H1 (cell line): ENCODE results near the gene RPL19. TPM values are rescaled to one million over a fixed set of nuclear protein-coding genes. Genes with fewer than 3 reads are reported as not detected.

ENCODE experiments used
- CTCF ChIA-PET: fragments of 300-600 bp; sonication (Branson Sonifier 250); formaldehyde crosslinking; loops from one replicate; lab custom pipeline; 2021; ENCODE audit not compliant: partially characterized antibody; lab: Charles Lee
- POLR2A ChIA-PET: fragments of 300-600 bp; sonication (Branson Sonifier 250); formaldehyde crosslinking; loops from one replicate; lab custom pipeline; 2021; ENCODE audit warnings: inconsistent platforms; ENCODE audit not compliant: partially characterized antibody; lab: Charles Lee
- DNase-seq, 2 experiments: peaks; one replicate each; pipeline versions ENCODE4 v3.0.0 to v3.0.0-alpha.2; 2010 to 2022; ENCODE audit warnings: low spot score in 2 of 2, low read depth in 1 of 2, mixed read lengths in 1 of 2
- FAIRE-seq: peaks from 2 replicates; lab custom pipeline; 2011; peaks lifted over from hg19 to GRCh38; lab: Jason Lieb, UNC
- H2AFZ ChIP-seq: 2 replicates; pipeline ENCODE4 v1.8.1; 2012; ENCODE audit warnings: low read length, inconsistent platforms
- H2AK5ac ChIP-seq: 2 replicates; pipeline ENCODE4 v1.6.1; 2013; ENCODE audit warnings: low read depth, low read length
- H2BK120ac ChIP-seq: replicated peaks from 2 replicates; pipeline ENCODE3; 2013; ENCODE audit warnings: low read depth, low read length, inconsistent platforms
- H2BK12ac ChIP-seq: 2 replicates; pipeline ENCODE4 v1.6.1; 2013; ENCODE audit warnings: low read depth, low read length
- H2BK15ac ChIP-seq: 2 replicates; pipeline ENCODE4 v1.6.1; 2013; ENCODE audit warnings: low read length
- H2BK20ac ChIP-seq: 2 replicates; pipeline ENCODE4 v1.6.1; 2013; ENCODE audit warnings: low read length
- H2BK5ac ChIP-seq: 2 replicates; pipeline ENCODE4 v1.6.1; 2013; ENCODE audit warnings: low read depth, low read length
- H3K14ac ChIP-seq: 2 replicates; pipeline ENCODE4 v1.6.1; 2013; ENCODE audit warnings: inconsistent platforms; ENCODE audit not compliant: insufficient read length
- H3K18ac ChIP-seq: 2 replicates; pipeline ENCODE4 v1.6.1; 2013; ENCODE audit warnings: low read length; ENCODE audit errors: extremely low read depth
- H3K23ac ChIP-seq: 2 replicates; pipeline ENCODE4 v1.6.1; 2013; ENCODE audit warnings: inconsistent platforms; ENCODE audit not compliant: insufficient read length
- H3K23me2 ChIP-seq: 2 replicates; pipeline ENCODE4 v1.6.1; 2013; ENCODE audit warnings: low read depth, low read length
- H3K27ac ChIP-seq: 2 replicates; pipeline ENCODE4 v1.6.1; 2011; ENCODE audit warnings: low read depth, low read length, inconsistent platforms
- H3K27me3 ChIP-seq, 4 experiments: replicated peaks in 1 of 4; 1 replicate in 1 of 4; 2 replicates in 3 of 4; pipeline versions ENCODE4 v1.6.1 to v1.8.1; 2011 to 2013; ENCODE audit warnings: low read length in 3 of 4, mild to moderate bottlenecking in 3 of 4, inconsistent platforms in 2 of 4, mixed read lengths in 2 of 4, moderate library complexity in 1 of 4; ENCODE audit not compliant: control insufficient read depth in 3 of 4, insufficient read depth in 3 of 4; ENCODE audit errors: extremely low read depth in 1 of 4
- H3K36me3 ChIP-seq, 4 experiments: 2 replicates each; pipeline versions ENCODE4 v1.6.1 to v1.8.1; 2011 to 2013; ENCODE audit warnings: mild to moderate bottlenecking in 4 of 4, low read length in 3 of 4, moderate library complexity in 2 of 4, control low read depth in 1 of 4, inconsistent platforms in 1 of 4; ENCODE audit not compliant: insufficient read depth in 4 of 4, control insufficient read depth in 2 of 4
- H3K4ac ChIP-seq: replicated peaks from 2 replicates; pipeline ENCODE3; 2013; ENCODE audit warnings: low read length, low read depth, mixed read lengths, inconsistent platforms; ENCODE audit not compliant: insufficient read length
- H3K4me1 ChIP-seq, 4 experiments: replicated peaks in 1 of 4; 1 replicate in 1 of 4; 2 replicates in 3 of 4; pipeline versions ENCODE4 v1.6.1 to v1.8.1; 2011 to 2013; ENCODE audit warnings: low read length in 3 of 4, inconsistent platforms in 2 of 4, mixed read lengths in 1 of 4; ENCODE audit not compliant: insufficient read depth in 4 of 4, control insufficient read depth in 3 of 4
- H3K4me2 ChIP-seq, 2 experiments: 2 replicates each; pipeline versions ENCODE4 v1.6.1 to v1.8.1; 2011 to 2013; ENCODE audit warnings: low read depth in 2 of 2, low read length in 2 of 2, control low read depth in 1 of 2, inconsistent platforms in 1 of 2, mild to moderate bottlenecking in 1 of 2; ENCODE audit not compliant: insufficient read depth in 1 of 2
- H3K4me3 ChIP-seq, 4 experiments: fragments of 200-600, 300-600 bp in 1 of 4; sonication (generic), shearing (Covaris generic), sonication (Bioruptor Twin) in 1 of 4; 2 replicates each; pipeline versions ENCODE4 v1.5.1 to v1.8.1; 2011 to 2016; ENCODE audit warnings: low read length in 4 of 4, low read depth in 3 of 4, control low read depth in 2 of 4, inconsistent platforms in 2 of 4, mild to moderate bottlenecking in 2 of 4, mixed read lengths in 1 of 4, moderate library complexity in 1 of 4; ENCODE audit not compliant: insufficient read depth in 2 of 4; ENCODE audit errors: extremely low read depth in 1 of 4
- H3K56ac ChIP-seq: replicated peaks from 2 replicates; pipeline ENCODE3; 2013; ENCODE audit warnings: low read depth, mild to moderate bottlenecking, mixed read lengths, low read length, inconsistent platforms; ENCODE audit not compliant: insufficient read length
- H3K79me1 ChIP-seq: 2 replicates; pipeline ENCODE4 v1.6.1; 2013; ENCODE audit warnings: low read depth, low read length, control low read depth
- H3K79me2 ChIP-seq, 2 experiments: 2 replicates each; pipeline versions ENCODE4 v1.6.1 to v1.8.1; 2012 to 2013; ENCODE audit warnings: low read length in 2 of 2, mild to moderate bottlenecking in 2 of 2, inconsistent platforms in 1 of 2; ENCODE audit not compliant: insufficient read depth in 2 of 2, control insufficient read depth in 1 of 2
- H3K9ac ChIP-seq, 4 experiments: replicated peaks in 1 of 4; 1 replicate in 1 of 4; 2 replicates in 3 of 4; pipeline versions ENCODE4 v1.6.1 to v1.8.1; 2011 to 2013; ENCODE audit warnings: low read depth in 3 of 4, low read length in 3 of 4, control low read depth in 2 of 4, mild to moderate bottlenecking in 2 of 4, moderate library complexity in 2 of 4, inconsistent platforms in 1 of 4; ENCODE audit errors: extremely low read depth in 1 of 4
- H3K9me3 ChIP-seq, 2 experiments: 2 replicates each; pipeline versions ENCODE4 v1.6.1 to v1.8.1; 2012 to 2013; ENCODE audit warnings: mild to moderate bottlenecking in 2 of 2, moderate library complexity in 2 of 2, control low read depth in 1 of 2, inconsistent platforms in 1 of 2, low read depth in 1 of 2, low read length in 1 of 2, mixed read lengths in 1 of 2; ENCODE audit not compliant: insufficient read depth in 2 of 2
- H4K20me1 ChIP-seq, 2 experiments: replicated peaks in 1 of 2; 2 replicates each; pipeline versions ENCODE3 to v1.8.1; 2011 to 2013; ENCODE audit warnings: inconsistent platforms in 2 of 2, low read length in 2 of 2, mild to moderate bottlenecking in 1 of 2; ENCODE audit not compliant: insufficient read depth in 2 of 2, control insufficient read depth in 1 of 2
- H4K5ac ChIP-seq: 2 replicates; pipeline ENCODE4 v1.6.1; 2013; ENCODE audit warnings: low read length, low read depth, mixed read lengths, inconsistent platforms; ENCODE audit not compliant: insufficient read length
- H4K8ac ChIP-seq: 2 replicates; pipeline ENCODE4 v1.8.0; 2013; ENCODE audit warnings: mild to moderate bottlenecking, moderate library complexity, low read length, inconsistent platforms; ENCODE audit not compliant: insufficient read depth; ENCODE audit errors: extremely low read depth
- H4K91ac ChIP-seq: replicated peaks from 2 replicates; pipeline ENCODE3; 2013; ENCODE audit warnings: low read length, mixed read lengths, inconsistent platforms; ENCODE audit not compliant: insufficient read length
- ASH2L ChIP-seq: fragments of 200-600, 300-600 bp; sonication (generic); IDR thresholded peaks from one replicate; pipeline ENCODE4 v1.7.1; 2017; ENCODE audit warnings: low read length
- CREB1 ChIP-seq: IDR thresholded peaks from 2 replicates; pipeline ENCODE4 v1.6.1; 2012; ENCODE audit warnings: inconsistent platforms
- JUN ChIP-seq: IDR thresholded peaks from 2 replicates; pipeline ENCODE4 v1.6.1; 2011; ENCODE audit warnings: low read depth, mild to moderate bottlenecking, improper control_type of control experiment, low read length
- MAX ChIP-seq: IDR thresholded peaks from 2 replicates; pipeline ENCODE4 v1.6.1; 2012; ENCODE audit warnings: inconsistent platforms
- YY1 ChIP-seq: IDR thresholded peaks from 2 replicates; pipeline ENCODE4 v1.6.1; 2011; ENCODE audit warnings: low read depth, mild to moderate bottlenecking, low read length
- WGBS, 2 experiments: shearing (Covaris generic) in 1 of 2; methylation state at CpG; one replicate each; pipeline versions ENCODE4 v1.1.6 to v1.1.7; 2013 to 2015; ENCODE audit warnings: low lambda C conversion rate in 2 of 2, mixed read lengths in 2 of 2, inconsistent platforms in 1 of 2, low coverage in 1 of 2, missing lambda C conversion rate in 1 of 2; ENCODE audit not compliant: insufficient replicate concordance in 2 of 2, insufficient coverage in 1 of 2, insufficient read length in 1 of 2; ENCODE audit errors: extremely low coverage in 1 of 2, missing lambda C conversion rate in 1 of 2; 5-methylcytosine and 5-hydroxymethylcytosine counted together
- polyA plus RNA-seq, 7 experiments: library from polyadenylated mRNA; depleted of rRNA in 3 of 7; stranded (reverse) in 5 of 7; unstranded in 2 of 7; fragments of >200 nt in 5 of 7; fragments of 200-250 nt in 2 of 7; gene quantifications; 1 replicate in 5 of 7; 2 replicates in 1 of 7; 4 replicates in 1 of 7; pipeline versions ENCODE4 v1.2.1 to v1.2.3, GENCODE V29; 2011 to 2013; ENCODE audit warnings: missing spikeins in 2 of 7, mixed read lengths in 2 of 7
- total RNA-seq: library from RNA; stranded (reverse); fragmentation: NEBNext Ultra II Directional; extraction: Animal tissue kit (Norgen Biotek cat#: 25700); gene quantifications from 2 replicates; pipeline ENCODE4 v1.2.1, GENCODE V29; 2021

The RPL19 gene
- total and polyA plus RNA-seq, 2 of the 8 experiments (the other 6 are each of a cell fraction or from before 2014, with no cell fraction given) = 2,108 to 2,182 TPM

DNA sequence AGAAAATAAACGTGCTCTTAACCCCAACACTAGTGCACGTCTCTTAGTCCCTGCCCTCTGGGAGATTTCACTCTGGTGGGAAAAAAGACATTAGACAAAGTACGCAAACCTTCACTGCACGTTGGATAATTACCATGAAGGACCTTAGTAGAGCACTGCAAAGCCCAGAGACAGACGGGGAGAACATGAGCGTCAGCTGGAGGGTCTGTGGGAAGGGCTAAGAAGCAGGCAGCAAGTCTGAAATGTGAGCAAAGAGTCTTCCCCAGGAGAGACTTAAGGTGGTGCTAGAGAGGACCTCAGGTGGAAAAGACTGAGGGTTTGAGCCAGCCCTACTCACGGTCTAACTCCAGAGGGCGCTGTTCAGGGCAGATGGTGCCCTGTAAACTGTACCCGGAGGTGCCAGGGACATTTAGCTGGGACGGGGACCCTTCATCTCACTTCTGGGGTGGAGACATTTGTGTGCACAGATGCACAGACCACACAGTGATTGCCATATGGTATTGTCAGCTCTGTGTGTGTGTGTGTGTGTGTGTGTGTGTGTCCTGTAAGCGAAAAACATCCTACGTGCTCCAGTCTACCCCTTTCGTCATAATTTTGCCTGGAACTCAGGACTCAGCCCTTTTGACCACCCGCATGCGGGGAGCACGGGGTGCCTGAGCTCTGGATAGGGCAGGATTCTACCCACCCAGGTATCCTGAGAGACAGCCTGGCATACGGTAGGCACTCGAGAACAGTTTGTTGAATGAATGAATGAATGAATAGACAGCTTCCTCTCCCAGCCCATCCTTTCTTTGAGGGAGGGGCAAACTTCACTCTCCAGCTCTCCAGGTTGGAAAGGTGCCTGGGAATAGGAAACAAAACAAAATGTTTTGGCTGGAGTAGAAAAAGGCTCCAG lies 35.7 kb downstream of the RPL19 start:
- no peak overlapping the region for H3K9ac ChIP-seq
- POLR2A ChIA-PET = interaction anchor here (0.6 to 3.9 kb wide), 13 partner anchors 8 to 71 kb away, joined by 3 to 29 read pairs (median 5); partner anchors contain the start of genes CACNB1 and RPL19
- WGBS, 2 experiments = 48% methylated on average over 17 of the region's 18 CpGs; no CpG with 5 or more reads in 1 of the 2 experiments
- H4K20me1 ChIP-seq = no peaks in the 10 kb centered on the region
- peak overlapping the region in 1 of 2 experiments; percentile 47; a peak in 2 of 4 replicates for H3K4me2 ChIP-seq
- H3K4me3 ChIP-seq = no peak overlapping the region
- no peak overlapping the region for H2BK120ac ChIP-seq
- CTCF ChIA-PET = interaction anchor here (0.6 to 21.2 kb wide), 51 partner anchors 8 to 722 kb away, joined by 3 to 982 read pairs (median 4); partner anchors contain the start of genes ARL5C, PLXDC1, RPL19 and RPL23
- H3K36me3 ChIP-seq = no peaks in the 10 kb centered on the region
- H2AFZ ChIP-seq = peak overlapping the region; percentile 34; the same call in 1 of the 2 replicates
- no peak overlapping the region for H2BK12ac ChIP-seq
- H4K8ac ChIP-seq = peak overlapping the region; percentile 45; the same call in 1 of the 2 replicates
- no peak overlapping the region for H3K18ac ChIP-seq
- no peaks in the 10 kb centered on the region for H3K79me2 ChIP-seq
- DNase-seq = peak; percentile 49 to 84
- no peak overlapping the region for H4K5ac ChIP-seq
- 0 out of 2 replicates have a peak overlapping the region, but pooled peaks have one; percentile 13 for H2BK20ac ChIP-seq
- no peak overlapping the region for H3K4ac ChIP-seq
- peak; percentile 99 for FAIRE-seq
- no peak overlapping the region for H3K27ac ChIP-seq
- H3K9me3 ChIP-seq = no peaks in the 10 kb centered on the region
- H2AK5ac ChIP-seq = no peak overlapping the region
- no peak overlapping the region for H2BK15ac ChIP-seq
- no peak overlapping the region for H2BK5ac ChIP-seq
- no peak overlapping the region for H3K23ac ChIP-seq
- no peak overlapping the region for H4K91ac ChIP-seq
- no peak overlapping the region for H3K14ac ChIP-seq
- peaks cover 0 to 14% (median 10%) of the 10 kb centered on the region in 4 experiments; a peak in 6 of 7 replicates for H3K4me1 ChIP-seq
- H3K23me2 ChIP-seq = peaks cover 4% of the 10 kb centered on the region; the same call in 1 of the 2 replicates
- H3K79me1 ChIP-seq = no peaks in the 10 kb centered on the region
- H3K27me3 ChIP-seq = no peaks in the 10 kb centered on the region
- no peak overlapping the region for H3K56ac ChIP-seq
- no peak for TF ChIP-seq JUN
- TF ChIP-seq YY1 = peak; percentile 64
- TF ChIP-seq MAX = 0 out of 2 replicates have a peak, but pooled peaks have one; percentile 9
- TF ChIP-seq CREB1 = peak; percentile 59
- TF ChIP-seq ASH2L = peak; percentile 43
